ENCODE measurements around the gene NPAS3. TPM values are rescaled to one million over a fixed set of nuclear protein-coding genes. Genes with fewer than 3 reads are reported as not detected.

NPAS3 gene
- total RNA-seq, 1 experiment from 2014 or later, result not detected

- no peak for TF ChIP-seq POLR2A (IDR thresholded peaks at IDR 0.05; ENCODE audit: borderline replicate concordance, extremely low read depth, insufficient read depth, insufficient read length)
- RAD21 ChIA-PET (ENCODE audit: low non-redundant PET in 1 of 2, low total read pairs in 2 of 2, uncharacterized antibody in 2 of 2, unreplicated experiment in 2 of 2), result no interaction called here
- Histone ChIP-seq H3K27ac (ENCODE audit: low read depth, low read length) (no peak overlapping the region), H3K4me3 (replicated peaks in 1 of 2; ENCODE audit: low read depth in 1 of 2, low read length in 2 of 2) (no peak overlapping the region), H3K9me3 (ENCODE audit: control insufficient read depth in 1 of 2, insufficient read depth in 1 of 2, low read depth in 1 of 2, low read length in 2 of 2) (no peaks in the 10 kb centered on the region), H3K9me2 (ENCODE audit: insufficient read depth) (no peaks in the 10 kb centered on the region), H3K4me1 (ENCODE audit: control insufficient read depth in 1 of 2, insufficient read depth in 2 of 2, low read length in 2 of 2) (no peaks in the 10 kb centered on the region), H4K20me1 (ENCODE audit: insufficient read depth) (no peaks in the 10 kb centered on the region), H3K79me2 (ENCODE audit: insufficient read depth, low read length) (no peaks in the 10 kb centered on the region), H3K27me3 (ENCODE audit: insufficient read depth, low read length) (peaks cover 11% of the 10 kb centered on the region), H2AFZ (ENCODE audit: low read depth, low read length, poor library complexity, severe bottlenecking) (no peak overlapping the region), H3K4me2 (ENCODE audit: low read length) (no peak overlapping the region), H3K9ac (ENCODE audit: low read length) (no peak overlapping the region), H3K36me3 (ENCODE audit: control insufficient read depth in 1 of 2, insufficient read depth in 2 of 2, low read length in 2 of 2) (no peaks in the 10 kb centered on the region)
- no TSS peak for BruUV-seq (replicated peaks)
- DNase-seq (ENCODE audit: low read depth, low spot score), result no peak
- intact Hi-C loops (cut with micrococcal nuclease), result no loop called here
- no peak for ATAC-seq
- POLR2A ChIA-PET, result no interaction called here
- CTCF ChIA-PET, result no interaction called here
Observed at GRCh38 chr14:33715227-33715528, 776.5 kb downstream of the NPAS3 start.

DNA sequence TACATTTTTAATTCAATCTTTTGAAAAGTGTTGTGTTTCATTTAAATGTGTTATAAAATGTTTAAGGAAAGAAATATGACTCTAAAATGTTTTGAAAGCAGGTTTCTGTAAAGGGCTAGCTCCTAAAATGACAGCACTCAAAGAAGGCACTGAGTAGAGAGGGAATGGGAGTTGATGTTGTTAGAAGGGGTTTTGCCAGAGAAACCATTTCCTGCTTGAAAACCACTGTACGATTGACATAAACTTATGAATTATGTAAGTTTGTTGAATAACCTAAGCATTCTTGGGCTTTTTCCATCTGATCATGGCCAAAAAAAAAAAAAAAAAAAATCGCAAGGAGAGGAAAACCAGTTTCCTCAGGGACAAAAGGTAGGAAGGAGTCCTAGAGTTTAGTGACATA, 778.2 kb downstream of the NPAS3 start:
- H3K36me3 ChIP-seq (ENCODE audit: control insufficient read depth in 1 of 2, insufficient read depth in 2 of 2, low read length in 2 of 2), result no peaks in the 10 kb centered on the region
- ATAC-seq, result no peak
- no peak overlapping the region for H2AFZ ChIP-seq (ENCODE audit: low read depth, low read length, poor library complexity, severe bottlenecking)
- ChIA-PET POLR2A (no interaction called here), CTCF (no interaction called here), RAD21 (ENCODE audit: low non-redundant PET in 1 of 2, low total read pairs in 2 of 2, uncharacterized antibody in 2 of 2, unreplicated experiment in 2 of 2) (no interaction called here)
- no peak overlapping the region for H3K4me2 ChIP-seq (ENCODE audit: low read length)
- no peaks in the 10 kb centered on the region for H3K79me2 ChIP-seq (ENCODE audit: insufficient read depth, low read length)
- H3K9me2 ChIP-seq (ENCODE audit: insufficient read depth), result no peaks in the 10 kb centered on the region
- no TSS peak for BruUV-seq (replicated peaks)
- intact Hi-C loops (cut with micrococcal nuclease), result no loop called here
- no peak for DNase-seq (ENCODE audit: low read depth, low spot score)
- H4K20me1 ChIP-seq (ENCODE audit: insufficient read depth), result no peaks in the 10 kb centered on the region
- no peaks in the 10 kb centered on the region for H3K9me3 ChIP-seq (ENCODE audit: control insufficient read depth in 1 of 2, insufficient read depth in 1 of 2, low read depth in 1 of 2, low read length in 2 of 2)
- H3K9ac ChIP-seq (ENCODE audit: low read length), result no peak overlapping the region
- peaks cover 8% of the 10 kb centered on the region for H3K27me3 ChIP-seq (ENCODE audit: insufficient read depth, low read length)
- no peak overlapping the region for H3K27ac ChIP-seq (ENCODE audit: low read depth, low read length)
- H3K4me3 ChIP-seq (replicated peaks in 1 of 2; ENCODE audit: low read depth in 1 of 2, low read length in 2 of 2), result no peak overlapping the region
- TF ChIP-seq YY1 (IDR thresholded peaks at IDR 0.05; ENCODE audit: extremely low read depth, insufficient replicate concordance, low read depth, low read length) (no peak), ZFX (IDR thresholded peaks at IDR 0.05) (no peak), POLR2AphosphoS5 (IDR thresholded peaks at IDR 0.05; ENCODE audit: low read depth, low read length) (no peak), TCF7L2 (IDR thresholded peaks at IDR 0.05; ENCODE audit: borderline replicate concordance, extremely low read depth, insufficient read depth, insufficient read length) (no peak)
- TF ChIP-seq, protein P1, sequence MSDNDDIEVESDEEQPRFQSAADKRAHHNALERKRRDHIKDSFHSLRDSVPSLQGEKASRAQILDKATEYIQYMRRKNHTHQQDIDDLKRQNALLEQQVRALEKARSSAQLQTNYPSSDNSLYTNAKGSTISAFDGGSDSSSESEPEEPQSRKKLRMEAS (IDR thresholded peaks at IDR 0.05), result no peak
- no peaks in the 10 kb centered on the region for H3K4me1 ChIP-seq (ENCODE audit: control insufficient read depth in 1 of 2, insufficient read depth in 2 of 2, low read length in 2 of 2)
